Naive thymus-derived CD8-positive, alpha-beta T cell (primary cell): Measurements from ENCODE around the gene PRAMEF1. TPM values are rescaled to one million over a fixed set of nuclear protein-coding genes. Genes with fewer than 3 reads are reported as not detected.

Experiments
- polyA plus RNA-seq, 3 donors: library from polyadenylated mRNA; unstranded; fragments of 300-500 nt; fragmentation: Illumina TruSeq; gene quantifications; one replicate each; pipeline ENCODE4 v1.2.3, GENCODE V29; 2021
- total RNA-seq, 8 experiments: library from RNA in 2 of 8; stranded (reverse) in 2 of 8; gene quantifications; one replicate each; pipeline ENCODE4 v1.2.3 and lab custom pipeline; 2021 to 2026

PRAMEF1 gene
- total and polyA plus RNA-seq, 5 experiments from 2014 or later, result not detected

Other genes starting within 250 kb of the PRAMEF1 start
- 10 to 100 TPM; 86.4 to 91.0 TPM for gene DHRS3, start 173.2 kb upstream of the PRAMEF1 start, total RNA-seq
- 10 to 100 TPM; 17.7 to 31.0 (median 20.4) TPM for gene DHRS3, start 173.2 kb upstream of the PRAMEF1 start, polyA plus RNA-seq
- not detected for gene AADACL4, start 147.3 kb upstream of the PRAMEF1 start, total RNA-seq
- gene AADACL4, start 147.3 kb upstream of the PRAMEF1 start, polyA plus RNA-seq, result not detected
- not detected for gene AADACL3, start 75.3 kb upstream of the PRAMEF1 start, total RNA-seq
- not detected for gene AADACL3, start 75.3 kb upstream of the PRAMEF1 start, polyA plus RNA-seq
- gene CFAP107, start 45.2 kb upstream of the PRAMEF1 start, total RNA-seq, result not detected
- not detected for gene CFAP107, start 45.2 kb upstream of the PRAMEF1 start, polyA plus RNA-seq
- not detected for gene PRAMEF12, start 17.7 kb upstream of the PRAMEF1 start, total RNA-seq
- gene PRAMEF12, start 17.7 kb upstream of the PRAMEF1 start, polyA plus RNA-seq, result not detected
- not detected for gene PRAMEF11, start 40.0 kb downstream of the PRAMEF1 start, total RNA-seq
- not detected for gene PRAMEF11, start 40.0 kb downstream of the PRAMEF1 start, polyA plus RNA-seq
- gene HNRNPCL1, start 57.3 kb downstream of the PRAMEF1 start, total RNA-seq, result not detected
- not detected for gene HNRNPCL1, start 57.3 kb downstream of the PRAMEF1 start, polyA plus RNA-seq
- gene PRAMEF2, start 65.7 kb downstream of the PRAMEF1 start, total RNA-seq, result not detected
- gene PRAMEF2, start 65.7 kb downstream of the PRAMEF1 start, polyA plus RNA-seq, result not detected
- gene PRAMEF4, start 94.8 kb downstream of the PRAMEF1 start, total RNA-seq, result not detected
- not detected for gene PRAMEF4, start 94.8 kb downstream of the PRAMEF1 start, polyA plus RNA-seq
- not detected for gene PRAMEF10, start 106.9 kb downstream of the PRAMEF1 start, total RNA-seq
- gene PRAMEF10, start 106.9 kb downstream of the PRAMEF1 start, polyA plus RNA-seq, result not detected
- not detected for gene PRAMEF7, start 125.2 kb downstream of the PRAMEF1 start, total RNA-seq
- not detected for gene PRAMEF7, start 125.2 kb downstream of the PRAMEF1 start, polyA plus RNA-seq
- gene PRAMEF6, start 156.2 kb downstream of the PRAMEF1 start, total RNA-seq, result not detected
- gene PRAMEF6, start 156.2 kb downstream of the PRAMEF1 start, polyA plus RNA-seq, result not detected